GM20431 (cell line): ENCODE results near the gene ALOX15B.
"Not testable (repeated sequence)": the region's sequence is repeated elsewhere in the genome, so short reads cannot be mapped to it uniquely, and the experiment has no call there.

Experiments
- in situ Hi-C: fragments of 300-500 bp; cut with MseI, MboI; formaldehyde crosslinking; loops from one replicate; pipeline ENCODE4 v1.15.0; 2020; ENCODE audit warnings: low sequenced_read_pairs; ENCODE audit not compliant: unreplicated experiment

Gene ALOX15B

DNA sequence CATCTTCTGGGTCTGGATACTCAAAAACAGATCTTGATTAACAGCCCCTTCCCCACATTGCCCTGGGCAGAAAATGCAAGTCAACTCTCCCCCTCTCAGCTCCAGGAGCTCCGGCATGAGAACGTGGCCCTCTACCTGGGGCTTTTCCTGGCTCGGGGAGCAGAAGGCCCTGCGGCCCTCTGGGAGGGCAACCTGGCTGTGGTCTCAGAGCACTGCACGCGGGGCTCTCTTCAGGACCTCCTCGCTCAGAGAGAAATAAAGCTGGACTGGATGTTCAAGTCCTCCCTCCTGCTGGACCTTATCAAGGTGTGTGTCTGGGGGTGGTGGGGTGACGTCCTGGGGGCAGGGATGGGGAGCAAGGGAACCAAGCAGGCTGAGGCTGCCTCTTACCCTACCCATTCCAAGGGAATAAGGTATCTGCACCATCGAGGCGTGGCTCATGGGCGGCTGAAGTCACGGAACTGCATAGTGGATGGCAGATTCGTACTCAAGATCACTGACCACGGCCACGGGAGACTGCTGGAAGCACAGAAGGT is 26.7 kb upstream of the ALOX15B start:
- in situ Hi-C loops: no loop called here

GRCh38 chr17:8012996-8013640 is 25.7 kb upstream of the ALOX15B start:
- in situ Hi-C loops: no loop called here

GRCh38 chr17:8013731-8014557 is 24.9 kb upstream of the ALOX15B start:
- in situ Hi-C loops: no loop called here

DNA sequence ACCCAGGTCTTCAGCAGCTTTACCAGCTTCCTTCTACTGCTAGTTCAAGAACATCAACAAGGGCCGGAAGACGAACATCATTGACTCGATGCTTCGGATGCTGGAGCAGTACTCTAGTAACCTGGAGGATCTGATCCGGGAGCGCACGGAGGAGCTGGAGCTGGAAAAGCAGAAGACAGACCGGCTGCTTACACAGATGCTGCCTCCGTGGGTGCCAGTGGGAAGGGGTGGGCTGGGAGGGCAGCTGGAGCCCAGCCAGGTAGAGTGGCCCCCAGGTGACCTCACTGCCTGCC is 24.4 kb upstream of the ALOX15B start:
- in situ Hi-C loops: no loop called here

- in situ Hi-C loops: no loop called here
Observed at GRCh38 chr17:8015236-8015956, 23.5 kb upstream of the ALOX15B start.

- in situ Hi-C loops: no loop called here
Observed at GRCh38 chr17:8015957-8016631, 22.8 kb upstream of the ALOX15B start.

- in situ Hi-C loops: no loop called here
Observed at GRCh38 chr17:8016632-8017424, 22.0 kb upstream of the ALOX15B start.

- in situ Hi-C loops: no loop called here
Observed at GRCh38 chr17:8018436-8018835, 20.4 kb upstream of the ALOX15B start.

GRCh38 chr17:8019166-8019565 is 19.7 kb upstream of the ALOX15B start:
- in situ Hi-C loops: no loop called here

- in situ Hi-C loops: no loop called here
Observed at GRCh38 chr17:8019665-8020650, 18.9 kb upstream of the ALOX15B start.

- in situ Hi-C loops: no loop called here
Observed at GRCh38 chr17:8020776-8021564, 17.9 kb upstream of the ALOX15B start.

DNA sequence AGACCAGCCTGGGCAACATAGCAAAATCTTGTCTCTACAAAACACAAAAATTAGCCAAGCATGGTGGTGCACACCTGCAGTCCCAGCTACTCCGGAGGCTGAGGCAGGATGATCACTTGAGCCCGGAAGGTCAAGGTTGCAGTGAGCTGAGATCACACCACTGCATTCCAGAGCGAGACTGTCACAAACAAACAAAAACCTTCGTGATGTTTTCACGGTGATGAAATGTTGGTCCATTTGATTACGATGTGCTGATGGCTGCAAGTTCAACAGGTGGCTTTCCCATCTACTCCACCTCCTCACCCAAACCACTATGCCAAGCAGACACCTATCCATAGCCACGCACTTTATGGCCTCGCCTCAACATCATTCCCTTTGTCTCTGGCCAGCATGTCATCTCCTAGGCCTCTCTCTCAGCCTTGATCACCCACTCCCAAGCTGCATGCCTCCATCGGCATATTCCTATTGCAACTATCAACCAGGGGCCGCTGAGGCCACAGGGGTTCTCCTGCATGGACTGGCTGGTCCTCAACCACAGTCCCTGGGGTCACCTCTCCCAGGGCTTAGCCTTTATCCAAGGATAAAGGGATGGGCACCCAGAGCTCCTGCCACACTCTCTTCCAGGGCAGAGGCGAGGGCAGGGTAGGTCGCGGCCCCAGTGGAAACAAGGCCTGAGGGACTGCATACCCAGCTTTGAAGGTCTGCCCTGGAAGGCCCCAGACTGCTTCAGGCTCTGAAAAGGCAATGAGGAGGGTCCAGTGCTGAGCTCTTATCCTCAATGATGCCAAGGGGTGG is 17.1 kb upstream of the ALOX15B start:
- in situ Hi-C loops: no loop called here

GRCh38 chr17:8022360-8023003 is 16.4 kb upstream of the ALOX15B start:
- in situ Hi-C loops: no loop called here

DNA sequence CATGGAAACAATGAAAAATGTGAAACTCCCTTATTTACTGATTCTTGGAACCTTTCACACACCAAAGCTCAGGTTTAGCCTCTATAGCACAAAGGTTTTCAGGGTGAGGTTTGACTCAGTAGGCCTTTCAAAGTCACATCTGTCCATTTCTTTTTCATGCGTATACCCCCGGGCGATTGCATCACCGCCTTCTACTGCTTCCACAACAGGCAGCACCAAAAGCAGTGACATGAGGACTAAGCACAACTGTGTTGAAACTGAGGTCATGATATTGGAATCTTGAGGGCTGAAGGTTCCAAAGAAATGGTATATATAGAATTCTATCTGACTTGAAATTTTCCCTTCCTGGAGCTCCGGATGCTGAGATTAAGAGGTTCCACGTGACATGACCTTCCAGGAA is 14.7 kb upstream of the ALOX15B start:
- in situ Hi-C loops: not testable (repeated sequence)

- in situ Hi-C loops: no loop called here
Observed at GRCh38 chr17:8025176-8025911, 13.5 kb upstream of the ALOX15B start.

- in situ Hi-C loops: no loop called here
Observed at GRCh38 chr17:8029121-8029520, 9.7 kb upstream of the ALOX15B start.
